WTC11 (cell line): ENCODE results near the gene CMKLR1. TPM values are rescaled to one million over a fixed set of nuclear protein-coding genes. Genes with fewer than 3 reads are reported as not detected.

Experiments
- ATAC-seq: fragments of 200-7000 bp; cut with Tn5 transposase; 2 replicates; pipeline ENCODE4 v1.10.0; 2021; ENCODE audit warnings: mild to moderate bottlenecking, moderate library complexity
- CTCF ChIA-PET: fragments of 300-600 bp; sonication (Branson Sonifier 250); formaldehyde crosslinking; loops from one replicate; lab custom pipeline; 2021; ENCODE audit warnings: antibody characterized with exemption; lab: Charles Lee
- POLR2A ChIA-PET: fragments of 350-600 bp; sonication (Branson Sonifier 250); formaldehyde crosslinking; loops from one replicate; lab custom pipeline; 2021; ENCODE audit warnings: antibody characterized with exemption; lab: Charles Lee
- DNase-seq: peaks from one replicate; pipeline ENCODE4 v3.0.0; 2021; ENCODE audit warnings: low spot score
- H3K27ac Mint-ChIP-seq: 2 replicates; pipeline ENCODE4 v1.8.0; 2021; ENCODE audit warnings: mixed read lengths
- H3K27me3 Mint-ChIP-seq: 2 replicates; pipeline ENCODE4 v1.8.0; 2021; ENCODE audit warnings: low read depth, mild to moderate bottlenecking, moderate library complexity, mixed read lengths
- H3K36me3 Mint-ChIP-seq: 2 replicates; pipeline ENCODE4 v1.8.0; 2021; ENCODE audit warnings: mixed read lengths
- H3K4me1 Mint-ChIP-seq: 2 replicates; pipeline ENCODE4 v1.8.0; 2022; ENCODE audit warnings: mixed read lengths
- H3K4me3 Mint-ChIP-seq: 2 replicates; pipeline ENCODE4 v1.8.0; 2021; ENCODE audit warnings: mild to moderate bottlenecking, moderate library complexity, mixed read lengths
- H3K9me3 Mint-ChIP-seq: 2 replicates; pipeline ENCODE4 v1.8.0; 2021; ENCODE audit warnings: mixed read lengths
- CREB1 ChIP-seq: sonication (generic); formaldehyde crosslinking; IDR thresholded peaks from 2 replicates; pipeline ENCODE4 v1.8.0; 2023; ENCODE audit warnings: mild to moderate bottlenecking, missing genetic modification reagents
- ESRRA ChIP-seq: sonication (generic); formaldehyde crosslinking; IDR thresholded peaks from 2 replicates; pipeline ENCODE4 v1.8.1; 2022; ENCODE audit warnings: mild to moderate bottlenecking, missing genetic modification reagents, borderline replicate concordance
- ETV6 ChIP-seq: sonication (generic); formaldehyde crosslinking; IDR thresholded peaks from 2 replicates; pipeline ENCODE4 v1.8.1; 2022; ENCODE audit warnings: mild to moderate bottlenecking, missing genetic modification reagents
- FOXJ3 ChIP-seq: sonication (generic); formaldehyde crosslinking; IDR thresholded peaks from 2 replicates; pipeline ENCODE4 v1.9.0; 2021; ENCODE audit warnings: missing genetic modification reagents, mild to moderate bottlenecking, borderline replicate concordance
- FOXP1 ChIP-seq: sonication (generic); formaldehyde crosslinking; IDR thresholded peaks from 2 replicates; pipeline ENCODE4 v1.8.0; 2022; ENCODE audit warnings: missing genetic modification reagents, mild to moderate bottlenecking, moderate library complexity, borderline replicate concordance
- HMGA2 ChIP-seq: fragments of 250-450 bp; sonication (Bioruptor Pico); IDR thresholded peaks from 2 replicates; pipeline ENCODE4 v1.4.0; 2021; ENCODE audit warnings: mild to moderate bottlenecking, moderate library complexity
- NFE2L1 ChIP-seq: sonication (generic); formaldehyde crosslinking; IDR thresholded peaks from 2 replicates; pipeline ENCODE4 v1.8.1; 2023; ENCODE audit warnings: missing genetic modification reagents
- NFYB ChIP-seq: sonication (generic); formaldehyde crosslinking; conservative IDR thresholded peaks from 2 replicates; pipeline ENCODE4 v1.8.0; 2022; ENCODE audit warnings: low read depth, missing genetic modification reagents
- NR3C1 ChIP-seq: sonication (generic); formaldehyde crosslinking; conservative IDR thresholded peaks from 2 replicates; pipeline ENCODE4 v1.8.1; 2023; ENCODE audit warnings: low read depth, mild to moderate bottlenecking, missing genetic modification reagents
- PREB ChIP-seq: sonication (generic); formaldehyde crosslinking; IDR thresholded peaks from 2 replicates; pipeline ENCODE4 v1.8.1; 2022; ENCODE audit warnings: mild to moderate bottlenecking, missing genetic modification reagents, moderate library complexity, borderline replicate concordance
- TCF7 ChIP-seq: sonication (generic); formaldehyde crosslinking; IDR thresholded peaks from 2 replicates; pipeline ENCODE4 v1.8.0; 2022; ENCODE audit warnings: mild to moderate bottlenecking, low read depth, missing genetic modification reagents, moderate library complexity
- ZNF263 ChIP-seq: sonication (generic); formaldehyde crosslinking; IDR thresholded peaks from 2 replicates; pipeline ENCODE4 v1.8.1; 2022; ENCODE audit warnings: low read depth, mild to moderate bottlenecking, moderate library complexity, missing genetic modification reagents
- ZNF317 ChIP-seq: sonication (generic); formaldehyde crosslinking; IDR thresholded peaks from 2 replicates; pipeline ENCODE4 v1.8.1; 2023; ENCODE audit warnings: low read depth, mild to moderate bottlenecking, moderate library complexity, missing genetic modification reagents, borderline replicate concordance
- ZNF416 ChIP-seq: fragments of 250-450 bp; sonication (Bioruptor Pico); IDR thresholded peaks from 2 replicates; pipeline ENCODE4 v1.9.0; 2021; ENCODE audit warnings: mild to moderate bottlenecking, inconsistent platforms
- total RNA-seq: library from RNA; stranded (reverse); gene quantifications from 3 replicates; pipeline ENCODE4 v1.2.3, GENCODE V29; 2021
- TF ChIP-seq, protein P1 (sequence below): sonication (generic); formaldehyde crosslinking; IDR thresholded peaks from 2 replicates; pipeline ENCODE4 v1.8.1; 2022; ENCODE audit warnings: mild to moderate bottlenecking, moderate library complexity, missing genetic modification reagents
- TF ChIP-seq, protein P2 (sequence below): sonication (generic); formaldehyde crosslinking; IDR thresholded peaks from 2 replicates; pipeline ENCODE4 v1.8.1; 2023; ENCODE audit warnings: mild to moderate bottlenecking, missing genetic modification reagents
- TF ChIP-seq, protein P3 (sequence below): sonication (generic); formaldehyde crosslinking; conservative IDR thresholded peaks from 2 replicates; pipeline ENCODE4 v1.8.1; 2022; ENCODE audit warnings: mild to moderate bottlenecking, missing genetic modification reagents
- TF ChIP-seq, protein P4 (sequence below): sonication (generic); formaldehyde crosslinking; IDR thresholded peaks from 2 replicates; pipeline ENCODE4 v1.8.0; 2022; ENCODE audit warnings: missing genetic modification reagents
- TF ChIP-seq, protein P5 (sequence below): fragments of 250-450 bp; sonication (Bioruptor Pico); IDR thresholded peaks from 2 replicates; pipeline ENCODE4 v1.9.0; 2021; ENCODE audit warnings: mild to moderate bottlenecking, borderline replicate concordance

Gene CMKLR1
- total RNA-seq, 1 experiment from 2014 or later = 1.6 TPM

GRCh38 chr12:108379823-108380222 is 40.7 kb upstream of the CMKLR1 start:
- H3K4me1 Mint-ChIP-seq = peaks cover 9% of the 10 kb centered on the region; the same call in 1 of the 2 replicates
- TF ChIP-seq FOXJ3 = no peak
- TF ChIP-seq, protein P1, sequence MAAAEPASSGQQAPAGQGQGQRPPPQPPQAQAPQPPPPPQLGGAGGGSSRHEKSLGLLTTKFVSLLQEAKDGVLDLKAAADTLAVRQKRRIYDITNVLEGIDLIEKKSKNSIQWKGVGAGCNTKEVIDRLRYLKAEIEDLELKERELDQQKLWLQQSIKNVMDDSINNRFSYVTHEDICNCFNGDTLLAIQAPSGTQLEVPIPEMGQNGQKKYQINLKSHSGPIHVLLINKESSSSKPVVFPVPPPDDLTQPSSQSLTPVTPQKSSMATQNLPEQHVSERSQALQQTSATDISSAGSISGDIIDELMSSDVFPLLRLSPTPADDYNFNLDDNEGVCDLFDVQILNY (CRISPR knock-in tag) = no peak
- no peak for TF ChIP-seq NFE2L1 (CRISPR knock-in tag)
- TF ChIP-seq ETV6 (CRISPR knock-in tag) = no peak
- TF ChIP-seq PREB (CRISPR knock-in tag) = no peak
- TF ChIP-seq, protein P2, sequence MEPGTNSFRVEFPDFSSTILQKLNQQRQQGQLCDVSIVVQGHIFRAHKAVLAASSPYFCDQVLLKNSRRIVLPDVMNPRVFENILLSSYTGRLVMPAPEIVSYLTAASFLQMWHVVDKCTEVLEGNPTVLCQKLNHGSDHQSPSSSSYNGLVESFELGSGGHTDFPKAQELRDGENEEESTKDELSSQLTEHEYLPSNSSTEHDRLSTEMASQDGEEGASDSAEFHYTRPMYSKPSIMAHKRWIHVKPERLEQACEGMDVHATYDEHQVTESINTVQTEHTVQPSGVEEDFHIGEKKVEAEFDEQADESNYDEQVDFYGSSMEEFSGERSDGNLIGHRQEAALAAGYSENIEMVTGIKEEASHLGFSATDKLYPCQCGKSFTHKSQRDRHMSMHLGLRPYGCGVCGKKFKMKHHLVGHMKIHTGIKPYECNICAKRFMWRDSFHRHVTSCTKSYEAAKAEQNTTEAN (CRISPR knock-in tag) = no peak
- TF ChIP-seq, all 79 proteins: peak for 0
- H3K27ac Mint-ChIP-seq = no peak overlapping the region
- peaks cover 34% of the 10 kb centered on the region for H3K36me3 Mint-ChIP-seq
- H3K9me3 Mint-ChIP-seq = peaks cover 47% of the 10 kb centered on the region
- no peak for DNase-seq
- H3K27me3 Mint-ChIP-seq = no peaks in the 10 kb centered on the region; the same call in 1 of the 2 replicates
- H3K4me3 Mint-ChIP-seq = no peak overlapping the region
- ChIA-PET POLR2A (no interaction called here), CTCF (interaction anchor here (1.0 kb wide), 1 partner anchor 11 kb away, joined by 4 read pairs; no protein-coding TSS in a partner anchor)
- no peak for ATAC-seq

DNA sequence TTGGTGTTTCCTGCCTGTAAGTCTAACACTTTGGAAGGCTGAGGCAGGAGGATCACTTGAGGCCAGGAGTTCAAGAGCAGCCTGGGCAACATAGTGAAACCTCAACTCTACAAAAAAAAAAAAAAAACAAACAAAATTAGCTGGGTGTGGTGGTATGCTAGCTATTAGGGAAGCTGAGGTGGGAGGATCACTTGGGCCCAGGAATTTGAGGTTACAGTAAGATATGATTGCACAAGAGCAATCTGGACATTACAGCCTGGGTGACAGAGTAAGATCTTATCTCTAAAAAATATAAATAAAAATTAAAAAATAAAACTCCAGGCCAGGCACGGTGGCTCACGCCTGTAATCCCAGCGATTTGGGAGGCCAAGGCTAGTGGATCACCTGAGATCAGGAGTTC is 39.8 kb upstream of the CMKLR1 start:
- H3K27ac Mint-ChIP-seq = no peak overlapping the region
- H3K9me3 Mint-ChIP-seq = peaks cover 47% of the 10 kb centered on the region
- no peak for DNase-seq
- H3K27me3 Mint-ChIP-seq = no peaks in the 10 kb centered on the region; the same call in 1 of the 2 replicates
- no peak overlapping the region for H3K4me3 Mint-ChIP-seq
- peaks cover 39% of the 10 kb centered on the region for H3K36me3 Mint-ChIP-seq
- ChIA-PET POLR2A (no interaction called here), CTCF (interaction anchor here (1.0 kb wide), 1 partner anchor 10 kb away, joined by 4 read pairs; no protein-coding TSS in a partner anchor)
- ATAC-seq = no peak
- peaks cover 9% of the 10 kb centered on the region; the same call in 1 of the 2 replicates for H3K4me1 Mint-ChIP-seq
- TF ChIP-seq ZNF317 (CRISPR knock-in tag) (no peak), CREB1 (no peak), PREB (CRISPR knock-in tag) (no peak), ZNF263 (CRISPR knock-in tag) (no peak), HMGA2 (CRISPR knock-in tag) (no peak), FOXP1 (no peak), NFYB (CRISPR knock-in tag) (no peak), NR3C1 (CRISPR knock-in tag) (no peak), TCF7 (CRISPR knock-in tag) (no peak), ZNF416 (CRISPR knock-in tag) (no peak), ESRRA (CRISPR knock-in tag) (no peak)
- TF ChIP-seq, protein P3, sequence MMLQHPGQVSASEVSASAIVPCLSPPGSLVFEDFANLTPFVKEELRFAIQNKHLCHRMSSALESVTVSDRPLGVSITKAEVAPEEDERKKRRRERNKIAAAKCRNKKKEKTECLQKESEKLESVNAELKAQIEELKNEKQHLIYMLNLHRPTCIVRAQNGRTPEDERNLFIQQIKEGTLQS (CRISPR knock-in tag) = no peak
- TF ChIP-seq, protein P2 (CRISPR knock-in tag) = no peak
- TF ChIP-seq, protein P4, sequence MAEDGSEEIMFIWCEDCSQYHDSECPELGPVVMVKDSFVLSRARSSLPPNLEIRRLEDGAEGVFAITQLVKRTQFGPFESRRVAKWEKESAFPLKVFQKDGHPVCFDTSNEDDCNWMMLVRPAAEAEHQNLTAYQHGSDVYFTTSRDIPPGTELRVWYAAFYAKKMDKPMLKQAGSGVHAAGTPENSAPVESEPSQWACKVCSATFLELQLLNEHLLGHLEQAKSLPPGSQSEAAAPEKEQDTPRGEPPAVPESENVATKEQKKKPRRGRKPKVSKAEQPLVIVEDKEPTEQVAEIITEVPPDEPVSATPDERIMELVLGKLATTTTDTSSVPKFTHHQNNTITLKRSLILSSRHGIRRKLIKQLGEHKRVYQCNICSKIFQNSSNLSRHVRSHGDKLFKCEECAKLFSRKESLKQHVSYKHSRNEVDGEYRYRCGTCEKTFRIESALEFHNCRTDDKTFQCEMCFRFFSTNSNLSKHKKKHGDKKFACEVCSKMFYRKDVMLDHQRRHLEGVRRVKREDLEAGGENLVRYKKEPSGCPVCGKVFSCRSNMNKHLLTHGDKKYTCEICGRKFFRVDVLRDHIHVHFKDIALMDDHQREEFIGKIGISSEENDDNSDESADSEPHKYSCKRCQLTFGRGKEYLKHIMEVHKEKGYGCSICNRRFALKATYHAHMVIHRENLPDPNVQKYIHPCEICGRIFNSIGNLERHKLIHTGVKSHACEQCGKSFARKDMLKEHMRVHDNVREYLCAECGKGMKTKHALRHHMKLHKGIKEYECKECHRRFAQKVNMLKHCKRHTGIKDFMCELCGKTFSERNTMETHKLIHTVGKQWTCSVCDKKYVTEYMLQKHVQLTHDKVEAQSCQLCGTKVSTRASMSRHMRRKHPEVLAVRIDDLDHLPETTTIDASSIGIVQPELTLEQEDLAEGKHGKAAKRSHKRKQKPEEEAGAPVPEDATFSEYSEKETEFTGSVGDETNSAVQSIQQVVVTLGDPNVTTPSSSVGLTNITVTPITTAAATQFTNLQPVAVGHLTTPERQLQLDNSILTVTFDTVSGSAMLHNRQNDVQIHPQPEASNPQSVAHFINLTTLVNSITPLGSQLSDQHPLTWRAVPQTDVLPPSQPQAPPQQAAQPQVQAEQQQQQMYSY (CRISPR knock-in tag) = no peak
- TF ChIP-seq, protein P5, sequence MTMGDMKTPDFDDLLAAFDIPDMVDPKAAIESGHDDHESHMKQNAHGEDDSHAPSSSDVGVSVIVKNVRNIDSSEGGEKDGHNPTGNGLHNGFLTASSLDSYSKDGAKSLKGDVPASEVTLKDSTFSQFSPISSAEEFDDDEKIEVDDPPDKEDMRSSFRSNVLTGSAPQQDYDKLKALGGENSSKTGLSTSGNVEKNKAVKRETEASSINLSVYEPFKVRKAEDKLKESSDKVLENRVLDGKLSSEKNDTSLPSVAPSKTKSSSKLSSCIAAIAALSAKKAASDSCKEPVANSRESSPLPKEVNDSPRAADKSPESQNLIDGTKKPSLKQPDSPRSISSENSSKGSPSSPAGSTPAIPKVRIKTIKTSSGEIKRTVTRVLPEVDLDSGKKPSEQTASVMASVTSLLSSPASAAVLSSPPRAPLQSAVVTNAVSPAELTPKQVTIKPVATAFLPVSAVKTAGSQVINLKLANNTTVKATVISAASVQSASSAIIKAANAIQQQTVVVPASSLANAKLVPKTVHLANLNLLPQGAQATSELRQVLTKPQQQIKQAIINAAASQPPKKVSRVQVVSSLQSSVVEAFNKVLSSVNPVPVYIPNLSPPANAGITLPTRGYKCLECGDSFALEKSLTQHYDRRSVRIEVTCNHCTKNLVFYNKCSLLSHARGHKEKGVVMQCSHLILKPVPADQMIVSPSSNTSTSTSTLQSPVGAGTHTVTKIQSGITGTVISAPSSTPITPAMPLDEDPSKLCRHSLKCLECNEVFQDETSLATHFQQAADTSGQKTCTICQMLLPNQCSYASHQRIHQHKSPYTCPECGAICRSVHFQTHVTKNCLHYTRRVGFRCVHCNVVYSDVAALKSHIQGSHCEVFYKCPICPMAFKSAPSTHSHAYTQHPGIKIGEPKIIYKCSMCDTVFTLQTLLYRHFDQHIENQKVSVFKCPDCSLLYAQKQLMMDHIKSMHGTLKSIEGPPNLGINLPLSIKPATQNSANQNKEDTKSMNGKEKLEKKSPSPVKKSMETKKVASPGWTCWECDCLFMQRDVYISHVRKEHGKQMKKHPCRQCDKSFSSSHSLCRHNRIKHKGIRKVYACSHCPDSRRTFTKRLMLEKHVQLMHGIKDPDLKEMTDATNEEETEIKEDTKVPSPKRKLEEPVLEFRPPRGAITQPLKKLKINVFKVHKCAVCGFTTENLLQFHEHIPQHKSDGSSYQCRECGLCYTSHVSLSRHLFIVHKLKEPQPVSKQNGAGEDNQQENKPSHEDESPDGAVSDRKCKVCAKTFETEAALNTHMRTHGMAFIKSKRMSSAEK = no peak
